D721Med (cell line): ENCODE data around the gene LRRN2.
A peak's percentile ranks its signal among the peaks of the same experiment; 100 is the strongest.

Experiments
- DNase-seq: peaks from one replicate; pipeline ENCODE4 v3.0.0; 2011; ENCODE audit warnings: low spot score; ENCODE audit not compliant: insufficient read length
- FAIRE-seq: peaks from 2 replicates; lab custom pipeline; 2011; peaks lifted over from hg19 to GRCh38; lab: Jason Lieb, UNC
- TF ChIP-seq, protein P1 (sequence below): IDR thresholded peaks from 2 replicates; pipeline ENCODE4 v1.5.1; 2012; ENCODE audit warnings: mild to moderate bottlenecking, control low read depth; ENCODE audit not compliant: insufficient read depth; ENCODE audit errors: missing control alignments

The LRRN2 gene

DNA sequence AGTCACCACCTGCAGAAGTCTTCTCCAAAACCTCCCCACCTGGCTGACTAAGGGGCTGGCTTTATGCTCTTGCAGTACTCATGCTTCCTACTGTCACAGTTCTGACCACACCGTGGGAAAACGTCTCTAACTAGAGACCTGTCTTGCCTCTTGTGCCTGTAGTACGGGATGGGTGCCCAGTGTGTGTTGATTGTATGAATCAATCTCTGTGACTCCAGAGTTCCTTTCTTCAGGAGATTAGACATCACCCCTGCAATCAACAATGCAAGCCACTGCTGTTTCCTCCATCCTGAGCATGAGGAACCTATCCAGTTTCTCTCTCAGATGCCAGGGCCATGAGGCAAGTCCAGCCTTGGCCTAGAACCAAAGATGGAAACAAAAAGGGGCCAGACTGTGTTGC, 64.1 kb downstream of the LRRN2 start:
- DNase-seq (no peak), FAIRE-seq (no peak)
- TF ChIP-seq, protein P1, sequence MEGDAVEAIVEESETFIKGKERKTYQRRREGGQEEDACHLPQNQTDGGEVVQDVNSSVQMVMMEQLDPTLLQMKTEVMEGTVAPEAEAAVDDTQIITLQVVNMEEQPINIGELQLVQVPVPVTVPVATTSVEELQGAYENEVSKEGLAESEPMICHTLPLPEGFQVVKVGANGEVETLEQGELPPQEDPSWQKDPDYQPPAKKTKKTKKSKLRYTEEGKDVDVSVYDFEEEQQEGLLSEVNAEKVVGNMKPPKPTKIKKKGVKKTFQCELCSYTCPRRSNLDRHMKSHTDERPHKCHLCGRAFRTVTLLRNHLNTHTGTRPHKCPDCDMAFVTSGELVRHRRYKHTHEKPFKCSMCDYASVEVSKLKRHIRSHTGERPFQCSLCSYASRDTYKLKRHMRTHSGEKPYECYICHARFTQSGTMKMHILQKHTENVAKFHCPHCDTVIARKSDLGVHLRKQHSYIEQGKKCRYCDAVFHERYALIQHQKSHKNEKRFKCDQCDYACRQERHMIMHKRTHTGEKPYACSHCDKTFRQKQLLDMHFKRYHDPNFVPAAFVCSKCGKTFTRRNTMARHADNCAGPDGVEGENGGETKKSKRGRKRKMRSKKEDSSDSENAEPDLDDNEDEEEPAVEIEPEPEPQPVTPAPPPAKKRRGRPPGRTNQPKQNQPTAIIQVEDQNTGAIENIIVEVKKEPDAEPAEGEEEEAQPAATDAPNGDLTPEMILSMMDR, result no peak

DNA sequence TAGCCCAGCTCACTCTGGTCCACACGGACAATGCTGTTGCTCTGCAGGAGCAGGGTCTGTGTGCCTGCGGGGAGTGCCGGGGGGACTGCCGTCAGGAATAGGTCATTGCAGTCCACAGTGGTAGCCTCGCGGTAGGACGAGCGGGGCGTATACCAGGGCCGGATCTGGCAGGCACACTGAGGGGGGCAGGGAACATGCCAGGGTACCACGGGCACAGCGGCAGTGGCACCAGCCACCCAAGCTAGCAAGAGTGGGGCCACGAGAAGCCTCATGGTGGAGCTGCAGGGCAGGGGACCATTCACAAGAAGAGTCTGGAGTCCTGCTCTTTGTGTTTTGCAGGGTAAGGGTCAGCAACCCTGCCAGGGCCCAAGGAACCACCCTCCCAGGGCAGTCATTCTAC, 65.8 kb downstream of the LRRN2 start:
- TF ChIP-seq, protein P1, result peak; percentile 33
- FAIRE-seq (no peak), DNase-seq (no peak)

- FAIRE-seq, result no peak
- DNase-seq, result no peak
- TF ChIP-seq, protein P1, result no peak
Measured at GRCh38 chr1:204618148-204618760, 67.3 kb downstream of the LRRN2 start.

DNA sequence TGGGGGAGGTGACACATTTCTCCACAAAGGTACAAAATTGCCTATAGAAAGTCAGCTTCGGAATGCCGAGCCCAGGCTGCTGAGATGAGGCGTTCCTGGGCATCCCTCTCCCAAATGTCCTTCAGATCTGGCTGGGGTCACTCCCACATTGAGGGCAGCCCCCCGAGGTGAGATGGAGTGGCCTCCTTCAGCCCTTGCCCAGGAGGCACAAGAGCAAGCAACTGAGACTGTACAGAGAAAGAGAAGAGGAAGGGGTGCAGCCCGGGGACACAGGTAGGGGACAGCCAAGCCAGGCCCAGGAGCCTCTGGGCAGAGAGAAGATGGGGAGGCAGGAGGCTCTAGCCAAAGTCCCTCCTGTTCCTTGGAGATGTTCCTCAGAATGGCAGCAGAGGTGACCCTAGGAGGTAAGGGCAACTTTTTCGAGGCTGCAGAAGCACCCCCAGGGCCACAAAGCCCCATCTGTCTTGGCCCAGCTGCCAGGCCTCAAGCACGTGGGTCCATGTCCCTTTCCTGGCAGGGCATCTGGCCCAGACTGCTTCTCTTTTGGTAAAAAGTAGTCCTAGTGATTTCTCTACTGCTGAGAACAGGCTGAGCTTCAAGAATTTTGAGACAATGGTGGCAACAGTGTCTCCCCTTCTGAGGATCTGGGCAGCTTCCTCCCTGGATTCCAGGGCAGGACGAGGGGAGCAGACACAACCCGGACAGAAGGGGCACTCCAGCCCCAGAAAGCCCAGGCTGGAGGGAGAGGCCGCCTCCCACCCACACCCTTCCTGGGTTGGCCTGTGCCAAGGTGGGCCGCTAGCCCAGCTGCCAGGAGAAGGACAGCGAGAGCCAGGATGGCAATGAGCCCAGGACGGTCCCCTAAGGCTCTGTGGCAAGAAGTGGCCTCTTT, 68.0 kb downstream of the LRRN2 start:
- no peak for FAIRE-seq
- TF ChIP-seq, protein P1, result no peak
- no peak for DNase-seq

DNA sequence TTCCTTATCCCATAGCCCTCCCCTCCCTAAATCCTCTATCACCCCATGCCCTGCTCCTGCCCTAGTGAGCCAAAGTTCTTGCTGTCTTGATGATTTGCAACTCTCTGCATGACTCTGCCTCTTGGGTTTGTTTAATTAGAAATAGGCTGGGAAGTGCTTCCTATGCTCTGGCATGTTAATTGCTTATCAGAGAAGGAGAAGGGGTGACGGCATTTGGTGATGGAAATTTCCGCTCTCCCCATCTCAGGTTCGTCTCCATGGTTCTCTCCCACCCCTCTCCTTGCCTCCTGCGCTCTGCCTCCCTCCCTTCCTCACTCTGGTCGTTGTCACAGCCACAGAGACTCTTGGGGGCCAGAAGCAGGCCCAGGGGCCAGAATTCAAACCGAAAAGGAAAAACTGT, 68.9 kb downstream of the LRRN2 start:
- FAIRE-seq (no peak), DNase-seq (no peak)
- TF ChIP-seq, protein P1, result no peak

DNA sequence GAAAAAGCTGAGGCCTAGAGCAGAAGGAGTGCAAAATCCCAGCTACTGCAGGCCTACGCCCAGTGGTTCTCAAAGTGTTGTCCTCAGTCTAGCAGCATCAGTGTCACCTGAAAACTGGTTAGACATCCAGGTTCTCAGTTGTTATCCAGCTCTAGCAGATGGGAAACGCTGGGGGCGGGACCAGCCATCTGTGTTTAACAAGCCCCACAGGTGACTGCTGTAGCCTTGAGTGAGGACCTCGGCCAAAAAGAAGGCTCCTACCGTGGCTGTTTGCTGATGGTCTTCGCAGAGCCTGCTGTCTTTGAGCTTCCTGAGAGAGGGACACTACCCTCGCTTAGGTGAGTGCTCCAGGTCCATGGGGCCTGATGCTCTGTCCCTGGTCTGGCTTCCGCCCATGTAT, 69.7 kb downstream of the LRRN2 start:
- FAIRE-seq (no peak), DNase-seq (no peak)
- TF ChIP-seq, protein P1, result no peak

GRCh38 chr1:204613636-204614035, 71.9 kb downstream of the LRRN2 start:
- TF ChIP-seq, protein P1, result no peak
- DNase-seq, result no peak
- no peak for FAIRE-seq
